CD4-positive, alpha-beta T cell treated with Interleukin-1 beta for 1 hour (primary cell): ENCODE results near the gene PACRG.
A peak's percentile ranks its signal among the peaks of the same experiment; 100 is the strongest.

Source experiments
- DNase-seq, 2 donors: peaks; one replicate each; pipeline ENCODE4 v3.0.0-alpha.2; 2020 to 2022

PACRG gene

DNA sequence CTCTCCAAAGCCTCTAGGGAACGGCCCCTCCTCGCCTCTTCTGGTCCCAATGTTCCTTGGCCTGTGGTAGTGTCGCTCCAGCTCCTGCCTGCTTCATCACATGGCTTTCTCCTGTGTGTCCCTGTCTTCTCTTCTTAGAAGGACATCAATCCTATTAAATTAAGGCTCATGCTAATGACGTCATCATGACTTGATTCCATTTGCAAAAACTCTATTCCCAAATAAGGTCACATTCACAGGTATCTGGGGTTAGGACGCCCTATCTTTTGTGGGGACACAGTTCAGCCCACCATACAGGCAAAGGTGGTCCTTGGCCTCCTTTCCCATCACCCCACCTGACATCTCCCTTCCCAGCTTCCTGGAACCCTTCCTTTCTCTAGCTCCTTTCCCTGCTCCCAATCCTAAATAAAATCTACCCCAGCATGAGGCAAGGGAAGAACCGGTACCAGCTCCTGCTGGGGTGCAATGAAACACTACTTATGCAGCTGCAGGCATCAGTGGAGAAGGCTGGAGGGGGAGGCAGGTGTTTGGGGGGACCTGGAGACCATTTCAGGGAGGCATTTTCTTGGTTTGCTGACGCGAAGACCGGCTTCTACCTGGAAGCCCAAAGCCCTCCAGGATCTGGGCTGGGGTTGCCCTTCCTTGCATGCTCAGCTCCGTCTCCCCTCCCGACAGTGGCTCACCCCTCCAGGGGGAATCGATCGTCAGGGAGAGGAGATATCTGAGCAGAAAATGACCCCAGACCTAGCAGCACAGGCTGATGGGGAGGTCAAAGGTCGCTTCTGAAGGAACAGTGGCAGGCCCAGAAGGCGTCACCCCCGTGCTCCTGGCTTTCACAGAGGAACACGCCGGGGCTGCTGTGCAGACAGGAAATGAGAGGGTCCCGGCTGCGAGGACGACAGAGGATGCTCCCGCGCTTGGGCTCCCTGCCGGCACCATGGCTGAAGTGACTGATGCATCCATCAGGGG is 615.1 kb downstream of the PACRG start:
- no peak for DNase-seq

DNA sequence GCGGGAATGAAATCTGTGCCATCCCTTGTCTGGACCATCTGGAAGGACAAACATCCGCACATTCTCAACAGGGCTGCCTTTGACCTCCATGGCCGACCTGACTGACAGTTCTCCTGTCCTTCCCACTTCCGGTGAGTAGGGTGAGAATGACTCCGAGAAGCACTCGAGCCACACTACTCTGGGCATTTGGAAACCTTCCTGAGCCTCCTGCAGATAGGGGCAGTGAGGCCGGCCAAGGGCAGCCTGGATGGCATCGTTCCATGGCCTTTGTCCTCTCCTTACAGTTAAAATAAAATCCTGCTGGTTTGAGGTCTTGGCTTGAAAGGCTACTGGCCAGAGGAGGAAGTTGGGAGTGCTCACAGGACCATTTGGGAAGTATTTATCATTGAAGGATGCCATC is 615.8 kb downstream of the PACRG start:
- no peak for DNase-seq

DNA sequence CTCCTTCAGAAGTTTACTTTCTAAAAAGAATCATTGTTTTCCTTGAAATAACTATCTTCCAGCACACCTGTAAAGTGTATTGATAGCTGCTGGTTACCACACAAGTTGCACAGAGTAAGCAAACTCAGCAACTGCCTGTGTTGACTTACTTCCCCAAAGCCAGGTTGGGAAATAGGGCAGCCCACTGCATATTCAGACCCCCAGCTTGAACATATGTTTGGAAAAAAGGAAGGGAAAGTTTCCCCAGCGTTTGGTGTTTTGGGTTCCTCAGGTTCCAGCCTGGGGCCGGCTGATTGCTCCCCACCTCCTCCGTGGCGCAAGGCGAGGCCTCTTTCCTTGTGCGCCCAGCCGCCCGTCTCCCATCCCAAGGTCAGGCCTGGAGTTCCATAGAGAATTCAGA is 616.6 kb downstream of the PACRG start:
- no peak for DNase-seq

- no peak for DNase-seq
Observed at GRCh38 chr6:163345931-163346330, 618.2 kb downstream of the PACRG start.

GRCh38 chr6:163346497-163346961 is 618.8 kb downstream of the PACRG start:
- DNase-seq: no peak

DNA sequence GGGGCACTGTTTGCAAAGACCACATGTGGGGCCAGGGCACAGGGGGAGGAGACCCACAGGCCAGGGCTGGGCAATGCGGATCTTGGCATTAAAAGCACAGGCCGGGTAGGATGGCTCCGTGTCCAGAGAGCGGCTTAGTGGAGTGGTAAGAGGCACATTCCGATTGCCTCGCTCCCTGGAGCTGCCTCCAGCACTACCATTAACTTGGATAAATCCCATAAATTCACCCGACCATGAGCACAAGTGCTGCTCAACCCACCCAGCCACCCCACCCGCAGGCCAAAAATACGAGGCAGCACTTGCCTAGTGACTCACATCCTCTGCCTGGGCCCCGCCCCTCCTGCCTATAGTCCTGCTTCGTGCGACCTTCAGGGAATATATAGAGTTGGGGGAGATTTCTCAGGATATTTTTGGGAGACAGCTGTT is 619.3 kb downstream of the PACRG start:
- DNase-seq: no peak

GRCh38 chr6:163348789-163349680 is 621.3 kb downstream of the PACRG start:
- DNase-seq: no peak

DNA sequence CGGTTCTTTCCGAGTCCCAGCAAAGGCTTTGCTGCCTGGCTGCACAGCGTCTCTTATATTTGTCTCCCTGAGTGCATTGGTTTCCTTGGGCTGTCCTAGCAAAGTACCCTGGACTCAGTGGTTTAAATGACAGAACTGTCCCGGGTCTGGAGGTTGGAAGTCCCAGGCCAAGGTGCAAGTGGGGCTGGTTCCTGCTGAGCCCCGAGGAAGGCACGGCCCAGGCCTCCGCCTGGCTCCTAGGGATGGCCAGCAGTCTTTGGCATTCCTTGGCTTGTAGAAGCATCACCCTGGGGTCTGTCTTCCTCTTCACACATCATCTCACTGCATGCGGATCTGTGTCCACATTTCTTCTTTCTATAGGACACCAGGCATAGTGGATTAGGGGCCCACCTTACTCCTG is 621.9 kb downstream of the PACRG start:
- DNase-seq: no peak

DNA sequence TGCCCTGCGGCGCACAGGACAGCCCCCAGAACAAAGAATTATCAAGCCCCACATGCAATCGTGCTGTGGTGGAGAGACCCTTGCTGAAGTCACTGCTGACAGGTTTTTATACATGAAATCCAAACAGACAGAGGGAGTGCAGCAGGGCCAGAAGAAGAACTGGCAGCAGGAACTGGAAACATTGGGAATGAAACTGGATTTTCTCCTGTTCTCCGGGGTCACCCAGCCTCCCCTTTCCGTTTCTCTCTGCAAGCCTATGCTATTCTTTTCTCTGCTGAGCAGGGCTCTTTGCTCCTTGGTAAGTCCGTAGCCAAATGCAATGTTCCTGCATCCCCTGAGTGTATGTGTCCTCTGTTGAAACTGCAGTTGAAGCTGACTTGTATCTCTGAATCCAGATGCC is 623.2 kb downstream of the PACRG start:
- no peak for DNase-seq

GRCh38 chr6:163352011-163352685 is 624.4 kb downstream of the PACRG start:
- no peak for DNase-seq

GRCh38 chr6:163352966-163353365 is 625.2 kb downstream of the PACRG start:
- no peak for DNase-seq

- peak in 1 of 2 donors; percentile 53 for DNase-seq
Observed at GRCh38 chr6:163354085-163354484, 626.3 kb downstream of the PACRG start.

- no peak for DNase-seq
Observed at GRCh38 chr6:163354761-163355425, 627.1 kb downstream of the PACRG start.

DNA sequence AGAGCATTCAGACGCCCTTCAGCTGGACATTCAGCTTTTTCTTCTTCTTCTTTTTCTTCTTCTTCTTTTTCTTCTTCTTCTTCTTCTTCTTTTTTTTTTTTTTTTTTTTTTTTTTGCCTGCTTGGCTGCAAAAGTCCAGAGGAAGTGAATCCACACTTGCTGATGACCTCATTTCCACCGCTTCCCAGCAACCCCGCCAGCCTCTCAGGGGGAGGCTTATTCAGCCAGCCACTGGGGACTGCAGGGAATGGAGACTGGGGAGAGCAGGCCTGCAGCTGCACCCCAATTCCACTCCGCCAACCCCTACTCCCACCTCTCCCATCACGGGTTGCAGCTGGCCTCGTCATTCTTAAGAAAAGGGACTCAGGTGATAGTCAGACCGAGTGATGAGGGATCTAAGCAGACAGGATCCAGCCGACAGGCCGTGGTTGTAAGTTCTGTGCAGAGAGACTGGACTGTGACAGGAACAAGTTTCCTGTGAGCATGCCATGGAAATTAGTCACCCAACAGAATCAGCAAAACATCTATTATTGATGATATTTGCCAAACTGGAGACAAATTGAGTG is 627.7 kb downstream of the PACRG start:
- DNase-seq: peak in 1 of 2 donors; percentile 57

DNA sequence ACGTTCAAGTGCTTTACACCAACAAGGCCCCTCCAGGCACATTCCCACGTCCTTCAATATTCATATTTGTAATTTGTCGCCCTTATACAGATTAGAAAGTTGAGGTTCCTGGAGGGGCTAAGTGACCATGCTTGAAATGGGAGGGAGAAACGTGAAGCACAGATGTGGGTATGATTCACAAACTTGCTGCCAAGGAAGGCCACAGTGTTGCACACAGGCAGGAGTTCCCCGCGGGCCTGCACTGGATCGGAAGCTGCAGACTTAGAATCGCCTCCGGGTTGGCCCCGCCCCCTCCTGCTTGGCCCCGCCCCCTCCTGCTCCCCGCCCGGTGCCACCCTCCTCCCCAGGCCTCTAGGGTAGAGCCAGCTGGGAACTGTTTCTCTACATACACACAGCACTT is 628.5 kb downstream of the PACRG start:
- peak in 1 of 2 donors; percentile 77 for DNase-seq

DNA sequence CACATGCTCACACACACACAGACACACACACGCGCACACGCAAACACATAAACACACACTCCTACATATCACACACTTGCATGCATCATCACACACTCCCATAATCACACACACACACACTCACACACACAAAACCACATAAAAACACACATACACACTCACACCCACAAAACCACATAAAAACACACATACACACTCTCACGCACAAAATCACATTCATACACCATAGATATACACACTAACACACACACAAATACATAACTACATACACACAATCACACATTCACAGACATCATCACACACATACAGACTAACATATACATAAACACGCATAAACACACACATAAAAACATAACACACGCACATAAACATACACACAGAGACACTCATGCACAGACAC is 629.0 kb downstream of the PACRG start:
- DNase-seq: no peak

DNA sequence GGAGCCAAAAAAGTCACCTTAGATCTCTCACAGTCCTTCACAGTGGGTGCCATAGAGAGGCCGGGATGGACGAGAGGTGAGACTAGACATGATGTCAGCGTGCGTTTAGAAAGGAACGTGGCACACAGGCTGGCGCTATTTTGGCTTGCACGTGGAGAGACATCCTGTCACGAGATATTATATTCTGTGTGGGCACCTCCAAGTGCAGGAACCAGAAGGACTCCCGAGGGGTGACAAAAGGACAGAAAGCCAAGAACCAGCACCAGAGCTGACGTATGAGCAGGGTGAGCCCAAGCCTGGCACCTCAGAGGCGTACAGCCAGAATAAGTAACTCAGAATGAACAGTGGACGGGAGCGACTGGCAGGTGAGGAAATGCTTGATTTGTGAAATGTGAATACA is 636.9 kb downstream of the PACRG start:
- DNase-seq: no peak
